ENCODE results near the gene KLHDC7B. TPM values are rescaled to one million over a fixed set of nuclear protein-coding genes. Genes with fewer than 3 reads are reported as not detected.
A peak's percentile ranks its signal among the peaks of the same experiment; 100 is the strongest.

KLHDC7B gene
- total RNA-seq (2012; rRNA removed): under 0.01 TPM in 2 replicates

DNA sequence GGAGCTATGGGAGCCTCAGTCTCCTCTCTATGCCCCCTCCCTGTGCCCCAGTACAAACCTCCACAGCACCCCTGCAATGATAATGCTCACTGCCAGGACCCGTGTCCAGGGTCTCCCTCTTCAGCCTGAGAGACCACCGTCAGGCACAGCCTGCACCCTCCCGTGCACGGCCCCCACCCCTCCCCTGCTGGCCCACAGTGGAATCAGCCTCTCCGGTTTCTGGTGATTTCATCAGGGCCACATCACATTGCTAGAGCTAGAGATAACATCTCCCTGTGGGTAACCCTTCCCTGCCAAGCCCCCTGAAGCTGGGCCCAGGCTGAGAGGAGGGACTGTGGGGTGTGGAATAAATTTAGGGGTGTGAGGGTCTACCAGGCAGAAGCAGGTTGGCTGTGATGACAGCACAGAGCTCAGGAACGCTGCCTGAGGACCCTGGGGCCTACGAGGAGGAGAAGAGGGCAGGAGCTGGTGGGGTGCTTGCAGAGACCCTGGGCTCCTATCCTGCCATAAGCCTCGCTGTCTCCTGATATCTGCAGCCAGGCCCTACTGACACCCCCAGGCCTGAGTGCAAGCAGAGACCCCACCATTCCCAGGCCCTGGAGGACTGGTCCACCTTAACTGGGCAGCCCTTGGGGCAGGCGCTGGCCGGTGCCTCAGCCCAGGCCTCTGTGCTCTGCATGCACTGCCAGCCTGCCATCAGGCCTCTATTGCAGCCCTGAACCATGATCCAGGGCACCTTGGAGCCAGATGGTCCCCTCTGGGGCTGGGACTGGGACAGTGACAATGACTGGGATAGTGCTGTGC is at the start of gene KLHDC7B:
KLHDC7B (plus strand) TSS at position 378 of the 804 bp plus-strand sequence; CDS start at position 723, 345 bp downstream.
- Histone ChIP-seq H3K9me3 (replicated peaks; ENCODE audit: low read length) (no peaks in the 10 kb centered on the region), H3K9ac (ENCODE audit: low read depth, low read length) (no peak within 1 kb of the TSS), H3K4me1 (ENCODE audit: control insufficient read depth, insufficient read depth, low read length) (peaks cover 16% of the 10 kb centered on the region), H3K4me2 (ENCODE audit: low read length) (no peak within 1 kb of the TSS), H3K4me3 (ENCODE audit: low read length) (no peak within 1 kb of the TSS), H3K36me3 (ENCODE audit: insufficient read depth, low read length) (no peaks in the 10 kb centered on the region), H3K27me3 (ENCODE audit: control insufficient read depth, insufficient read depth, low read length) (peaks cover 59% of the 10 kb centered on the region)

DNA sequence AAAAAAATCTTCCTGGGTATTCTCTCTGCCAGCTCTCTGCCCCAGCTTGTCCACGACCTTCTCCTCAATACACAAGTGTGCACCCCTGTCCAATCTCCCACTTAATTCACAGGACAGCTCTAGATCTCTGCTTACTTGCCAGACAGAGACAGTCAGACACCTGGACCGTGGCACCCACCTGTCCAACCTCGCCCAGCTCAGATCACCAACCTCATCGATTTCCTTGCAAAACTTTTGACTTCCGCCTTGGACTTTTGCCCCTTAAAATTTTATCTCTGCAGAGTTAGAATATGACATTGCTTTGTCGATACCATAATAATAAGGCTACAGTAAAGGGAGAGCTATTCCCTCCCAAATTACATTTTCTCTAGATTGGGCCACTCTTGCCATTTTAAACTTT is 48.6 kb upstream of the KLHDC7B start:
- no peaks in the 10 kb centered on the region for H3K9me3 ChIP-seq (replicated peaks; ENCODE audit: low read length)
- H3K4me2 ChIP-seq (ENCODE audit: low read length): no peak overlapping the region
- H3K4me3 ChIP-seq (ENCODE audit: low read length): no peak overlapping the region
- H3K9ac ChIP-seq (ENCODE audit: low read depth, low read length): no peak overlapping the region
- no peaks in the 10 kb centered on the region for H3K27me3 ChIP-seq (ENCODE audit: control insufficient read depth, insufficient read depth, low read length)
- no peaks in the 10 kb centered on the region for H3K4me1 ChIP-seq (ENCODE audit: control insufficient read depth, insufficient read depth, low read length)
- peaks cover 4% of the 10 kb centered on the region for H3K36me3 ChIP-seq (ENCODE audit: insufficient read depth, low read length)

DNA sequence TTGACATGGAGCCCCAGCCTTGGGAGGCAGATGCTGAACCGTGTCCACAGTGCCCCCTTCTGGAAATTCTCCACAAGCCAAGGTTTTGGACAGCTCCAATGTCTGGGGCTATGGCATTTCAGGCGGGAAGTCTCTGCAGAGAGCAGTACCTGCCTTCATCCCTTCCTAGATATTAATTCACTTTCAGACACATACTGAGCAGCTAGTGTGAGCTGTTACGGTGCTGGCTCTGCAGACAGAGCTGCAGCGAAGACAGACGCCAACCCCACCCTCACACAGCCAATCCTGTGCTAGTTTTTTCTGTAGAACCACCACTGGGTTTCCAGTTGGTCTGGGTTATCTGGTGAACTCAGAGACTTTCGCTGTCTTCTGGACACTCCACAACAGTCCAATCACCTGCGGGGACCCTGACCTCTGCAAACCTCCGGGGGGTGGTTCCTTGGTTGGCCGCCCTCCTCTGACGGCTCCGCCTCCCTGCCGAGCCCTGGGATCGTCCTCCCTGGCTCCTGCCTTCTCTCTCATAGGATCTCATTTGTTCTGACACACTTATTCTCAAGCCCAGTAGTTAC is 47.3 kb upstream of the KLHDC7B start:
- Histone ChIP-seq H3K9me3 (replicated peaks; ENCODE audit: low read length) (no peaks in the 10 kb centered on the region), H3K4me2 (ENCODE audit: low read length) (no peak overlapping the region), H3K4me3 (ENCODE audit: low read length) (no peak overlapping the region), H3K27me3 (ENCODE audit: control insufficient read depth, insufficient read depth, low read length) (no peaks in the 10 kb centered on the region), H3K36me3 (ENCODE audit: insufficient read depth, low read length) (peaks cover 14% of the 10 kb centered on the region), H3K4me1 (ENCODE audit: control insufficient read depth, insufficient read depth, low read length) (no peaks in the 10 kb centered on the region), H3K9ac (ENCODE audit: low read depth, low read length) (no peak overlapping the region)

DNA sequence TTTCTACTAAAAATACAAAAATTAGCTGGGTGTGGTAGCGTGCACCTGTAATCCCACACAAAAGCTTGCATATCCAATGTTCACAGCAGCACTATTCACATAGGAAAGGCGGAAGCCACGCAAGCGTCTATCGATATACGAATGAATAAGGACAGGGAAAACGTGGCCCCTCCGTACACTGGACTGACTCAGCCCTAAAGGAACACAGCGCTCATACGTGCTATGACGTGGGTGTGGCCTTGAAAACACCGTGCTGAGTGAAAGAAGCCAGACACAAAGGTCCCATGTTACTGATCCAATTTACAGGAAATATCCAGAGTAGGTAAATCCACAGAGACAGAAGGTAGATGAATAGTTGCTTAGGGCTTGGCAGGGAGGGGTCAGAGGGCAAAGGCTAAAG is 45.2 kb upstream of the KLHDC7B start:
- Histone ChIP-seq H3K27me3 (ENCODE audit: control insufficient read depth, insufficient read depth, low read length) (no peaks in the 10 kb centered on the region), H3K36me3 (ENCODE audit: insufficient read depth, low read length) (peaks cover 23% of the 10 kb centered on the region), H3K9ac (ENCODE audit: low read depth, low read length) (no peak overlapping the region), H3K4me2 (ENCODE audit: low read length) (no peak overlapping the region), H3K4me3 (ENCODE audit: low read length) (no peak overlapping the region), H3K9me3 (replicated peaks; ENCODE audit: low read length) (no peaks in the 10 kb centered on the region), H3K4me1 (ENCODE audit: control insufficient read depth, insufficient read depth, low read length) (no peaks in the 10 kb centered on the region)

DNA sequence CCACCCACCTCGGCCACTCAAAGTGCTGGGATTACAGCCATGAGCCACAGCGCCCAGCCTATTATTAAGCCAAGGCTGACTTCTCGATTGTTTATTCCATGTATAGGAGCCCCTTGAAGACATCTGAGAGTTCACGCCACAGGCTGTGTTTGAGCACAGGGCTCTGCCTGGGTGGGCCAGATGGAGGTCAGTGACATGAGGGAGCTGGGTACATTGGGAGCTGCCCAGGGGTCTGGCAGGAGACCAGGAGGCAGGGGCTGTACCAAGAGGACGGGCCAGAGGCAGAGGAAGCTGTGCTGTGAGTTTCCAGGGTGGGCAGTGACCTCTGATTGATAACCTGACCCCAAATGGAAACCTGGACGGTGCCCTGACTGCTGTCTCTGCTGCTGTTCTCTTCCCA is 43.6 kb upstream of the KLHDC7B start:
- H3K36me3 ChIP-seq (ENCODE audit: insufficient read depth, low read length): peaks cover 28% of the 10 kb centered on the region
- H3K27me3 ChIP-seq (ENCODE audit: control insufficient read depth, insufficient read depth, low read length): no peaks in the 10 kb centered on the region
- H3K9me3 ChIP-seq (replicated peaks; ENCODE audit: low read length): no peaks in the 10 kb centered on the region
- H3K4me3 ChIP-seq (ENCODE audit: low read length): no peak overlapping the region
- H3K4me2 ChIP-seq (ENCODE audit: low read length): no peak overlapping the region
- peaks cover 6% of the 10 kb centered on the region for H3K4me1 ChIP-seq (ENCODE audit: control insufficient read depth, insufficient read depth, low read length)
- H3K9ac ChIP-seq (ENCODE audit: low read depth, low read length): no peak overlapping the region

- H3K4me1 ChIP-seq (ENCODE audit: control insufficient read depth, insufficient read depth, low read length): peaks cover 6% of the 10 kb centered on the region
- no peaks in the 10 kb centered on the region for H3K9me3 ChIP-seq (replicated peaks; ENCODE audit: low read length)
- H3K36me3 ChIP-seq (ENCODE audit: insufficient read depth, low read length): peaks cover 28% of the 10 kb centered on the region
- H3K4me3 ChIP-seq (ENCODE audit: low read length): no peak overlapping the region
- H3K4me2 ChIP-seq (ENCODE audit: low read length): no peak overlapping the region
- H3K27me3 ChIP-seq (ENCODE audit: control insufficient read depth, insufficient read depth, low read length): no peaks in the 10 kb centered on the region
- H3K9ac ChIP-seq (ENCODE audit: low read depth, low read length): no peak overlapping the region
Observed at GRCh38 chr22:50502628-50503474, 42.8 kb upstream of the KLHDC7B start.

GRCh38 chr22:50503475-50504145 is 42.1 kb upstream of the KLHDC7B start:
- H3K27me3 ChIP-seq (ENCODE audit: control insufficient read depth, insufficient read depth, low read length): no peaks in the 10 kb centered on the region
- no peaks in the 10 kb centered on the region for H3K9me3 ChIP-seq (replicated peaks; ENCODE audit: low read length)
- no peak overlapping the region for H3K4me3 ChIP-seq (ENCODE audit: low read length)
- no peak overlapping the region for H3K9ac ChIP-seq (ENCODE audit: low read depth, low read length)
- peaks cover 7% of the 10 kb centered on the region for H3K4me1 ChIP-seq (ENCODE audit: control insufficient read depth, insufficient read depth, low read length)
- no peak overlapping the region for H3K4me2 ChIP-seq (ENCODE audit: low read length)
- peaks cover 28% of the 10 kb centered on the region for H3K36me3 ChIP-seq (ENCODE audit: insufficient read depth, low read length)

- H3K36me3 ChIP-seq (ENCODE audit: insufficient read depth, low read length): peaks cover 28% of the 10 kb centered on the region
- no peak overlapping the region for H3K4me3 ChIP-seq (ENCODE audit: low read length)
- no peaks in the 10 kb centered on the region for H3K27me3 ChIP-seq (ENCODE audit: control insufficient read depth, insufficient read depth, low read length)
- no peaks in the 10 kb centered on the region for H3K9me3 ChIP-seq (replicated peaks; ENCODE audit: low read length)
- no peak overlapping the region for H3K4me2 ChIP-seq (ENCODE audit: low read length)
- H3K9ac ChIP-seq (ENCODE audit: low read depth, low read length): no peak overlapping the region
- H3K4me1 ChIP-seq (ENCODE audit: control insufficient read depth, insufficient read depth, low read length): peaks cover 17% of the 10 kb centered on the region
Observed at GRCh38 chr22:50504369-50505211, 41.1 kb upstream of the KLHDC7B start.

DNA sequence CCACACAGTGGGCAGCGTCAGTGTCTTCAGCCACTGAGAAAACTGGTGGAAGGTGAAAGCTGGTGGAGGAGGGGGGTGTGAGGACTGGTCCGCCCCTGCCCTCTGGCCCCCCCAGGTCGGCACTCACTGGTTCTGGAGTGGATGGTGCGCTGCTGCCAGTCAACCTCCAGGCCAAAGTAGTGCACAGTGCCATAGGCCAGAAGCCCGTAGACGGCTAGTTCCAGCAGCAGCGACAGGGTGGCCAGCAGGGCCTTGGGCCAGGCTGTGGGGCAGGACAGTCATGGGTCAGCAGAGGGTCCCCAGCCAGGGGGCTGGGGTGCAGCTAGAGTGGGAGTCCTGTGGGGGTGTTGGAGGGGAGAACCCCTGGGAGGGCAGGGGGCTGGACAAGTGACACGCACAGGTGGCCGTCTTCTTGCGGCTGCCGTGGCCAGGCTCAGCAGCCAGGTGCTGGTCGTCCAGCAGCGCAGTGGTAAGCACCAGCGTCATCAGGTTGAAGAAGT is 40.4 kb upstream of the KLHDC7B start:
- no peak overlapping the region for H3K9ac ChIP-seq (ENCODE audit: low read depth, low read length)
- H3K27me3 ChIP-seq (ENCODE audit: control insufficient read depth, insufficient read depth, low read length): no peaks in the 10 kb centered on the region
- no peak overlapping the region for H3K4me3 ChIP-seq (ENCODE audit: low read length)
- peaks cover 17% of the 10 kb centered on the region for H3K4me1 ChIP-seq (ENCODE audit: control insufficient read depth, insufficient read depth, low read length)
- H3K9me3 ChIP-seq (replicated peaks; ENCODE audit: low read length): no peaks in the 10 kb centered on the region
- peaks cover 28% of the 10 kb centered on the region for H3K36me3 ChIP-seq (ENCODE audit: insufficient read depth, low read length)
- no peak overlapping the region for H3K4me2 ChIP-seq (ENCODE audit: low read length)

GRCh38 chr22:50505776-50506610 is 39.7 kb upstream of the KLHDC7B start:
- peak overlapping the region; percentile 96 for H3K9ac ChIP-seq (ENCODE audit: low read depth, low read length)

More at GRCh38 chr22:50505776-50506610, 39.7 kb upstream of the KLHDC7B start:
- H3K36me3 ChIP-seq (ENCODE audit: insufficient read depth, low read length): peaks cover 25% of the 10 kb centered on the region
- H3K4me3 ChIP-seq (ENCODE audit: low read length): peak overlapping the region; percentile 92
- no peaks in the 10 kb centered on the region for H3K27me3 ChIP-seq (ENCODE audit: control insufficient read depth, insufficient read depth, low read length)
- peaks cover 17% of the 10 kb centered on the region for H3K4me1 ChIP-seq (ENCODE audit: control insufficient read depth, insufficient read depth, low read length)
- no peaks in the 10 kb centered on the region for H3K9me3 ChIP-seq (replicated peaks; ENCODE audit: low read length)
- peak overlapping the region; percentile 100 for H3K4me2 ChIP-seq (ENCODE audit: low read length)

Data from skeletal muscle satellite cell (primary cell).